ENCODE data around the gene CRELD2. TPM values are rescaled to one million over a fixed set of nuclear protein-coding genes. Genes with fewer than 3 reads are reported as not detected.

Gene CRELD2
- total RNA-seq, 4 donors from 2014 or later = 9.3 to 29.4 (median 21.5) TPM

GRCh38 chr22:49872347-49872746, 46.1 kb upstream of the CRELD2 start:
- DNase-seq (ENCODE audit: low spot score in 2 of 2) = no peak
- Histone ChIP-seq H3K27ac (no peak overlapping the region), H3K4me1 (no peaks in the 10 kb centered on the region), H3K9me3 (peaks cover 11% of the 10 kb centered on the region), H3K36me3 (peaks cover 5% of the 10 kb centered on the region), H3K27me3 (no peaks in the 10 kb centered on the region), H3K4me3 (no peak overlapping the region)
- TF ChIP-seq EP300 (IDR thresholded peaks at IDR 0.05) (no peak), POLR2A (IDR thresholded peaks at IDR 0.05) (no peak), CTCF (IDR thresholded peaks at IDR 0.05) (no peak), POLR2AphosphoS5 (IDR thresholded peaks at IDR 0.05) (no peak)
- WGBS = 96% methylated on average over 7 of the region's 7 CpGs

- H3K4me3 ChIP-seq = no peak overlapping the region
- peaks cover 10% of the 10 kb centered on the region for H3K9me3 ChIP-seq
- no peak for DNase-seq (ENCODE audit: low spot score in 2 of 2)
- no peaks in the 10 kb centered on the region for H3K36me3 ChIP-seq
- no peaks in the 10 kb centered on the region for H3K27me3 ChIP-seq
- H3K27ac ChIP-seq = no peak overlapping the region
- 95% methylated on average over 15 of the region's 16 CpGs for WGBS
- TF ChIP-seq POLR2AphosphoS5 (IDR thresholded peaks at IDR 0.05) = no peak
- no peak for TF ChIP-seq POLR2A (IDR thresholded peaks at IDR 0.05)
- TF ChIP-seq EP300 (IDR thresholded peaks at IDR 0.05) = no peak
- TF ChIP-seq CTCF (IDR thresholded peaks at IDR 0.05) = no peak
- no peaks in the 10 kb centered on the region for H3K4me1 ChIP-seq
These were observed 45.0 kb upstream of the CRELD2 start for GRCh38 chr22:49873228-49873940.

- 96% methylated on average over 7 of the region's 7 CpGs for WGBS
- H3K4me1 ChIP-seq = no peaks in the 10 kb centered on the region
- H3K4me3 ChIP-seq = no peak overlapping the region
- no peaks in the 10 kb centered on the region for H3K36me3 ChIP-seq
- DNase-seq (ENCODE audit: low spot score in 2 of 2) = no peak
- H3K9me3 ChIP-seq = no peaks in the 10 kb centered on the region
- no peaks in the 10 kb centered on the region for H3K27me3 ChIP-seq
- TF ChIP-seq CTCF (IDR thresholded peaks at IDR 0.05) (no peak), EP300 (IDR thresholded peaks at IDR 0.05) (no peak), POLR2A (IDR thresholded peaks at IDR 0.05) (no peak), POLR2AphosphoS5 (IDR thresholded peaks at IDR 0.05) (no peak)
- H3K27ac ChIP-seq = no peak overlapping the region
These were observed 40.8 kb upstream of the CRELD2 start for GRCh38 chr22:49877642-49878041.

- H3K4me3 ChIP-seq = no peak overlapping the region
- 98% methylated on average over 8 of the region's 8 CpGs for WGBS
- H3K4me1 ChIP-seq = no peaks in the 10 kb centered on the region
- H3K36me3 ChIP-seq = peaks cover under 1% of the 10 kb centered on the region
- no peak for TF ChIP-seq POLR2AphosphoS5 (IDR thresholded peaks at IDR 0.05)
- no peak for TF ChIP-seq CTCF (IDR thresholded peaks at IDR 0.05)
- TF ChIP-seq EP300 (IDR thresholded peaks at IDR 0.05) = no peak
- TF ChIP-seq POLR2A (IDR thresholded peaks at IDR 0.05) = no peak
- no peaks in the 10 kb centered on the region for H3K27me3 ChIP-seq
- H3K27ac ChIP-seq = no peak overlapping the region
- H3K9me3 ChIP-seq = no peaks in the 10 kb centered on the region
- no peak for DNase-seq (ENCODE audit: low spot score in 2 of 2)
These were observed 40.2 kb upstream of the CRELD2 start for GRCh38 chr22:49878206-49878605.

GRCh38 chr22:49879871-49880270, 38.6 kb upstream of the CRELD2 start:
- Histone ChIP-seq H3K4me1 (no peaks in the 10 kb centered on the region), H3K9me3 (no peaks in the 10 kb centered on the region), H3K36me3 (peaks cover 15% of the 10 kb centered on the region), H3K27me3 (no peaks in the 10 kb centered on the region), H3K4me3 (no peak overlapping the region), H3K27ac (no peak overlapping the region)
- TF ChIP-seq POLR2A (IDR thresholded peaks at IDR 0.05) (no peak), EP300 (IDR thresholded peaks at IDR 0.05) (no peak), POLR2AphosphoS5 (IDR thresholded peaks at IDR 0.05) (no peak), CTCF (IDR thresholded peaks at IDR 0.05) (no peak)
- 93% methylated on average over 9 of the region's 9 CpGs for WGBS
- no peak for DNase-seq (ENCODE audit: low spot score in 2 of 2)

Data from suprapubic skin (tissue), 4 donors.